Thoracic aorta (tissue), 2 donors: ENCODE measurements around the gene GTF3C5. TPM values are rescaled to one million over a fixed set of nuclear protein-coding genes. Genes with fewer than 3 reads are reported as not detected.

ENCODE experiments used
- ATAC-seq: fragments of 150-250 bp; one replicate; pipeline ENCODE4 v1.8.0; 2017; ENCODE audit warnings: low read depth; ENCODE audit not compliant: insufficient number of reproducible peaks, low FRiP score
- DNase-seq: peaks from one replicate; pipeline ENCODE4 v3.0.0-alpha.2; 2020; ENCODE audit warnings: low spot score
- H3K27ac ChIP-seq, 2 donors: fragments of 200-600 bp; sonication (generic); 1 replicate in 1 of 2; 2 replicates in 1 of 2; pipeline ENCODE4 v1.5.1; 2016; ENCODE audit warnings: mild to moderate bottlenecking in 2 of 2, moderate library complexity in 2 of 2
- H3K27me3 ChIP-seq: fragments of 200-600 bp; sonication (generic); replicated peaks from 2 replicates; pipeline ENCODE4 v1.6.0; 2016; ENCODE audit warnings: mild to moderate bottlenecking; ENCODE audit not compliant: insufficient read depth
- H3K36me3 ChIP-seq: fragments of 200-600 bp; sonication (generic); one replicate; pipeline ENCODE4 v1.5.1; 2016
- H3K4me1 ChIP-seq, 2 donors: fragments of 200-600 bp; sonication (generic); 1 replicate in 1 of 2; 2 replicates in 1 of 2; pipeline versions ENCODE4 v1.5.1 to v1.6.0; 2016; ENCODE audit warnings: low read depth in 2 of 2, mild to moderate bottlenecking in 1 of 2; ENCODE audit not compliant: control insufficient read depth in 1 of 2
- H3K4me3 ChIP-seq: fragments of 200-600 bp; sonication (generic); 2 replicates; pipeline ENCODE4 v1.5.1; 2016; ENCODE audit warnings: mild to moderate bottlenecking
- H3K9me3 ChIP-seq: fragments of 200-600 bp; sonication (generic); 2 replicates; pipeline ENCODE4 v1.5.1; 2016
- total RNA-seq, 2 donors: library from RNA; depleted of rRNA; stranded (reverse); fragments of >200 nt; gene quantifications; one replicate each; pipeline versions ENCODE4 v1.1.0 to v1.2.3, GENCODE V29; 2016
- TF ChIP-seq, protein P1 (sequence below): fragments of 200-600 bp; sonication (generic); IDR thresholded peaks from one replicate; pipeline ENCODE4 v1.5.1; 2019; ENCODE audit warnings: antibody characterized with exemption

GTF3C5 gene
- total RNA-seq, 2 donors from 2014 or later, result 40.6 to 54.3 TPM

DNA sequence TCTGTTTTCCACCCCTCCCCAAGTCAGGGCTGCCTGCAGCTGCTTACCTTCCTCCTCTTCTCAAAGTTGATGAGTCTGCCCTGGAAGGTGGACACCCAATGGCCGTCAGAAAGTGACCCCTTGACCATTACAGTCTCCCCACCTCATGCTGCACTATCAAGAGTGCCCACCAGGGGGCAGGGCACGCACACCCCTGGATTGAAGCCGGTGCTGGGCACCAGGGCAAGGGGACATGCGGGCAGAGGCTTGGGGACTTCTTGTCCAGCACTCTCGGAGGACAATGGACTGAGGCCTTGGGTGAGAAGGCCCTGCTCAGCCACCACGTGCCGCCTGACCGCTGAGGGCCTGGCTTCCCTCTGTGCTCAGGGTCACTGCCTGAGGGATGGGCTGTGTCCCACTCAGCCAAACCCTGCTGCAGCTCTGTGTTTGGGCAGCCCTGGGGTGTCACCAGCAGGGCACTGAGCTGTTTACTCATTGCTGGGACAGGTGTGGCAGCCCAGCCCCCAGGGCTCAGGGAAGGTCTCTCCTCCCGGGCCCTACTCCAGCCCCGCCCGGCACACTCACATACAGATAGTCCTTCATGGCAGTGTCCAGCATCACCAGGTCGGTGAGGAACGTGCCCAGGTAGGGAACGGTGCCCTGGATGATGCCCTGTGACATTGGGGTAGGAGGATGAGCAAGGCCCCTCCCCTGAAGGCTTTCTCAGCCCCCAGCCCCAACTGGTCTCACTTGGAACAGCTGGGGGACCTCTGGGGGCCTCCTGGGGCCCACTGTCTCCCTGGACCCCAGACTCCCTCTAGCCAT lies 72.6 kb downstream of the GTF3C5 start:
- no peak overlapping the region for H3K27ac ChIP-seq
- H3K27me3 ChIP-seq, result no peaks in the 10 kb centered on the region
- TF ChIP-seq, protein P1, sequence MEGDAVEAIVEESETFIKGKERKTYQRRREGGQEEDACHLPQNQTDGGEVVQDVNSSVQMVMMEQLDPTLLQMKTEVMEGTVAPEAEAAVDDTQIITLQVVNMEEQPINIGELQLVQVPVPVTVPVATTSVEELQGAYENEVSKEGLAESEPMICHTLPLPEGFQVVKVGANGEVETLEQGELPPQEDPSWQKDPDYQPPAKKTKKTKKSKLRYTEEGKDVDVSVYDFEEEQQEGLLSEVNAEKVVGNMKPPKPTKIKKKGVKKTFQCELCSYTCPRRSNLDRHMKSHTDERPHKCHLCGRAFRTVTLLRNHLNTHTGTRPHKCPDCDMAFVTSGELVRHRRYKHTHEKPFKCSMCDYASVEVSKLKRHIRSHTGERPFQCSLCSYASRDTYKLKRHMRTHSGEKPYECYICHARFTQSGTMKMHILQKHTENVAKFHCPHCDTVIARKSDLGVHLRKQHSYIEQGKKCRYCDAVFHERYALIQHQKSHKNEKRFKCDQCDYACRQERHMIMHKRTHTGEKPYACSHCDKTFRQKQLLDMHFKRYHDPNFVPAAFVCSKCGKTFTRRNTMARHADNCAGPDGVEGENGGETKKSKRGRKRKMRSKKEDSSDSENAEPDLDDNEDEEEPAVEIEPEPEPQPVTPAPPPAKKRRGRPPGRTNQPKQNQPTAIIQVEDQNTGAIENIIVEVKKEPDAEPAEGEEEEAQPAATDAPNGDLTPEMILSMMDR, result peak; percentile 97
- ATAC-seq, result peak; percentile 52
- no peak overlapping the region for H3K4me3 ChIP-seq
- H3K36me3 ChIP-seq, result peaks cover 85% of the 10 kb centered on the region
- no peaks in the 10 kb centered on the region for H3K9me3 ChIP-seq
- DNase-seq, result no peak
- no peaks in the 10 kb centered on the region for H3K4me1 ChIP-seq

DNA sequence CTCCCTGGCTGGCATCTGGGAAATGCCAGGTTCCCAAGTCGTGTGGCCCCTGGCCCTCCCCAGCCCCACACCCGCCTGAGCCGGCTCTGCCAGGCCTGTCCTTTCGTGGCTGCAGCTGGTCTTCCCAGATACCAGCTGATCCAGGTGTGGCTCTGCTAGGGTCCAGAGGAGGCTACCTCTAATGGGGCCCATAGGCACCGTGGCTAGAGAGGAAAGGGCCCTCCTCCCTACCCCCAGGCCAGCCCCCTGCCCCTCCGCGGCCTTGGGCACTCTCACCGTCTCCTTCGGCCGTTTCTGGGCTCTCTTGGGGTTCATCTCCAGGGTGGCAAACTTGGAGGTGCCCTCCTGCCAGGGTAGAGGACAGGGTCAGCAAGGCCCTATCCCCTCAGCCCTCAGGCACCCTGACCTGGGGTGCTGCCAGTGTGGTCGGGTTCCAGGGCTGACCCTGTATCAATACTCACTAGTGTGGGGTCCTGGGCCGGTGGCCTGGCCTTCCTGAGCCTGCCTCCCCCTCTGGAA lies 73.2 kb downstream of the GTF3C5 start:
- no peak for DNase-seq

DNA sequence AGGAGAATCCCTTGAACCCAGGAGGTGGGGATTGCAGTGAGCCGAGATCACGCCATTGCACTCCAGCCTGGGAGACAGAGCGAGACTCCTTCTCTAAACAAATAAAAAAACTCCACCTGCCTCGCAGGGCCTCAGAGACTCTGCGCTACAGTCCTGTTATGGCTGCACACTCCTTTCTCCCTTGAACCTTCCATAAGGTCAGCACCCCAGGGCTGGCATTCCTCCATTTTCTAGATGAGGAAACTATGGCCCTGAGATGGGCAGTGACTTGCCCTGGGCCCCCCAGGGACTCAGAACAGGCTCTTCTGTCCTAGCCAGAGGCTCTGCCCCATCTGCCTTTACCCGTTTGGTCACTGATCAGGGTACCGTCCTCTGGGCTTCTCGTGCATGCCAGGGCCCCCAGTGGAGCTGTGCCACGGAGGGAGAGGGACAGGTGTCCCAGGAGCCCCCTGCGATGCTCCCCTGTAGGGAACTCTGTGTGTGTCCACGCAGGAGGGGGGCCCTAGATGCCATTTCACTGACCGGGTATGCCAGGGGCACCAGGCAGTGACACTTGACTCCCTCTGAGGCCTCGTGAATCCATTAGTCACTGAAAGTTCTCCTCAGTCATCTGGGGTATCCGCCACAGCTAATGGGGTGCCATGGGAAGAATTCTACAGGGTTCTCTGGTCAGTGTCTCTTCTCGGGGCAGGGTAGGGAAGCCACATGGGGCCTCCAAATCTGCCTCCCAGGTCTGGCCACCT lies 74.1 kb downstream of the GTF3C5 start:
- Histone ChIP-seq H3K4me3 (no peak overlapping the region), H3K4me1 (no peaks in the 10 kb centered on the region), H3K9me3 (no peaks in the 10 kb centered on the region), H3K36me3 (peaks cover 86% of the 10 kb centered on the region), H3K27ac (no peak overlapping the region), H3K27me3 (no peaks in the 10 kb centered on the region)
- peak; percentile 1 for DNase-seq
- no peak for ATAC-seq
- TF ChIP-seq, protein P1, result no peak

More for the DNA sequence above, 73.2 kb downstream of the GTF3C5 start:
- no peak overlapping the region for H3K27ac ChIP-seq
- TF ChIP-seq, protein P1, result no peak
- H3K36me3 ChIP-seq, result peaks cover 85% of the 10 kb centered on the region
- no peaks in the 10 kb centered on the region for H3K27me3 ChIP-seq
- no peaks in the 10 kb centered on the region for H3K4me1 ChIP-seq
- H3K4me3 ChIP-seq, result no peak overlapping the region
- no peaks in the 10 kb centered on the region for H3K9me3 ChIP-seq
- ATAC-seq, result no peak

DNA sequence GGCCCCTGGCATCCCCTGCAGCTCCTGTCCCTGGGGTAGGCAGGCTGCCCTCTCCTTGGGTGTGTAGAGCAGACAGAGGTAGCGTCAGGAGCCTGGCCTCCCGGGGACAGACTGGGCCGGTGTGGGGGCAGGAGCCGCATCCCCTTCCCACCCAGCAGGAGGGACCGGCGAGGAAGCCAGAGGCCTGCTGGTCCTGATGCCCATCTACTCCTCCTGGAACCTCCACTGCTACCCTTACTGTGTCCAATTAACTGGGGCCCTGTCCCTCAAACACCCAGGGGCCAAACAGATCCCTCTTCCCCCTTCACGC lies 74.6 kb downstream of the GTF3C5 start:
- Histone ChIP-seq H3K4me3 (no peak overlapping the region), H3K27ac (no peak overlapping the region), H3K27me3 (no peaks in the 10 kb centered on the region), H3K36me3 (peaks cover 84% of the 10 kb centered on the region), H3K9me3 (no peaks in the 10 kb centered on the region), H3K4me1 (no peaks in the 10 kb centered on the region)
- no peak for ATAC-seq
- TF ChIP-seq, protein P1, result no peak
- DNase-seq, result no peak

DNA sequence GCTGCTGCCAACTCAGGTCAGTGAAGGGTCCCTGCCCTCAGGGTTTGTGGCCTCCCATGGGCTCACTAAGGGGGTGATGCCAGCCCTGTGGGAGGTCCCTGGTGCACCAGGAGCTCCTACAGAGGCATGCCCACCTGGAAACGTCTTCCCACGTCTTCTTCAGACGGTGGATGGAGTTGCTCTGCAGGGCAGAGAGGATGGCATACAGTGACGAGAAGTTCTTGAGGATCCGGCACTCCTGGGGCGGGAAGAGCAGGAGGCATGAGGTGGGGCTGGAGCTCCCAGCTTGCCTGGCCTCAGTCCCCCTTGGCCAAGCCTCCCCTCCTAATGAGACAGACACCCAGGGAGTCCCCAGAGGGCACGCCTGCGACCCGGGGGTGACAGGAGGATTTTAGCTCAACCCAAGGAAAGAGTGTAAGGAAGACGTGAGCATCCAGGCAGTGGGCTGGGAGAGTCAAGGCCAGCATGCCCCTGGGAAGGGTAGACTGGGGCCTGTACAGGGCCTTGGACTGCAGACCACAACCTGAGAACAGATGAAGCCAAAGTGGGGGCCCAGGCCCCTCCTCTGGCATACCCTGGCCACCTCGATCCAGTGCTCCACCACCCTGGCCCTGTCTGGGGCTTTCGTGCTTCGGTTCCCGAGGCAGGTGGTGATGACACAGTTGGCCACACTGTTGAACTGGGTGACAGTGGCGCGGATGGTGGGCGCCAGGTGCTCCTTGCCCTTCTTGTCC lies 75.9 kb downstream of the GTF3C5 start:
- no peaks in the 10 kb centered on the region for H3K9me3 ChIP-seq
- no peak overlapping the region for H3K4me3 ChIP-seq
- peaks cover 72% of the 10 kb centered on the region for H3K36me3 ChIP-seq
- TF ChIP-seq, protein P1, result no peak
- H3K27ac ChIP-seq, result no peak overlapping the region
- no peaks in the 10 kb centered on the region for H3K27me3 ChIP-seq
- DNase-seq, result no peak
- no peaks in the 10 kb centered on the region for H3K4me1 ChIP-seq
- no peak for ATAC-seq
